SU-DHL-6 (cell line): ENCODE data around the gene NIM1K.

ENCODE experiments used
- CTCF ChIP-seq: fragments of 200-600 bp; sonication (generic); IDR thresholded peaks from one replicate; pipeline ENCODE4 v1.5.1; 2017; ENCODE audit warnings: antibody characterized with exemption, mild to moderate bottlenecking, low read length, moderate library complexity; ENCODE audit not compliant: insufficient read depth, poor library complexity, severe bottlenecking
- EZH2phosphoT487 ChIP-seq: fragments of 200-600 bp; sonication (generic), shearing (Covaris generic); conservative IDR thresholded peaks from 2 replicates; pipeline ENCODE4 v1.6.1; 2018; ENCODE audit warnings: mild to moderate bottlenecking, antibody characterized with exemption, low read length, moderate library complexity, mixed read lengths

GRCh38 chr5:43251754-43252153 is 59.7 kb downstream of the NIM1K start:
- TF ChIP-seq CTCF (no peak), EZH2phosphoT487 (no peak)
